Peyer's patch (tissue), 4 donors: Measurements from ENCODE around the gene BAZ1A. TPM values are rescaled to one million over a fixed set of nuclear protein-coding genes. Genes with fewer than 3 reads are reported as not detected.

Experiments used
- DNase-seq, 3 donors: peaks; one replicate each; pipeline ENCODE4 v3.0.0-alpha.2; 2017 to 2019
- H3K27ac ChIP-seq, 4 donors: fragments of 200-600 bp; sonication (generic); one replicate each; pipeline ENCODE4 v1.5.1; 2016 to 2019
- H3K27me3 ChIP-seq, 2 donors: fragments of 200-600 bp; sonication (generic); one replicate each; pipeline ENCODE4 v1.5.1; 2019
- H3K36me3 ChIP-seq, 3 donors: fragments of 200-600 bp; sonication (generic); one replicate each; pipeline ENCODE4 v1.5.1; 2016 to 2019
- H3K4me1 ChIP-seq, 4 donors: fragments of 200-600 bp; sonication (generic); one replicate each; pipeline ENCODE4 v1.5.1; 2016 to 2019
- H3K4me3 ChIP-seq, 4 donors: fragments of 200-600 bp; sonication (generic); 1 replicate in 3 of 4; 2 replicates in 1 of 4; pipeline ENCODE4 v1.5.1; 2016 to 2019; ENCODE audit warnings: mild to moderate bottlenecking in 1 of 4
- H3K9me3 ChIP-seq, 4 donors: fragments of 200-600 bp; sonication (generic); one replicate each; pipeline ENCODE4 v1.5.1; 2016 to 2019; ENCODE audit warnings: mild to moderate bottlenecking in 1 of 4
- CTCF ChIP-seq, 6 experiments: fragments of 450-650 bp in 4 of 6; fragments of 200-600 bp in 2 of 6; sonication (generic) in 1 of 6; IDR thresholded peaks; one replicate each; pipeline ENCODE4 v1.5.1; 2017 to 2019; ENCODE audit warnings: antibody characterized with exemption in 6 of 6, mild to moderate bottlenecking in 3 of 6, moderate library complexity in 1 of 6
- POLR2A ChIP-seq, 2 donors: fragments of 450-650 bp; IDR thresholded peaks; one replicate each; pipeline ENCODE4 v1.5.1; 2017; ENCODE audit warnings: antibody characterized with exemption in 2 of 2, mild to moderate bottlenecking in 2 of 2, moderate library complexity in 2 of 2
- total RNA-seq, 4 donors: library from RNA; depleted of rRNA; stranded (reverse); fragments of >200 nt; gene quantifications; one replicate each; pipeline ENCODE4 v1.1.0, GENCODE V29; 2016

The BAZ1A gene
- total RNA-seq, 4 donors from 2014 or later: 26.3 to 61.1 (median 29.1) TPM

- H3K27me3 ChIP-seq: no peaks in the 10 kb centered on the region
- DNase-seq: no peak
- no peaks in the 10 kb centered on the region for H3K36me3 ChIP-seq
- H3K4me1 ChIP-seq: peaks cover 0 to 6% (median 1%) of the 10 kb centered on the region in 4 donors
- no peak overlapping the region for H3K27ac ChIP-seq
- H3K4me3 ChIP-seq: no peak overlapping the region
- H3K9me3 ChIP-seq: no peaks in the 10 kb centered on the region
- no peak for TF ChIP-seq POLR2A (IDR thresholded peaks at IDR 0.05)
- TF ChIP-seq CTCF (IDR thresholded peaks at IDR 0.05): no peak
Measured at GRCh38 chr14:34867199-34867598, 8.0 kb downstream of the BAZ1A start.

- Histone ChIP-seq H3K4me3 (no peak overlapping the region), H3K36me3 (peaks cover 0 to 5% (median 0%) of the 10 kb centered on the region in 3 donors), H3K27me3 (no peaks in the 10 kb centered on the region), H3K9me3 (no peaks in the 10 kb centered on the region), H3K4me1 (no peaks in the 10 kb centered on the region), H3K27ac (no peak overlapping the region)
- no peak for DNase-seq
- TF ChIP-seq CTCF (IDR thresholded peaks at IDR 0.05): no peak
- no peak for TF ChIP-seq POLR2A (IDR thresholded peaks at IDR 0.05)
Measured at GRCh38 chr14:34865889-34866574, 9.1 kb downstream of the BAZ1A start.

- no peak for DNase-seq
- no peaks in the 10 kb centered on the region for H3K4me1 ChIP-seq
- no peak overlapping the region for H3K27ac ChIP-seq
- H3K4me3 ChIP-seq: no peak overlapping the region
- peaks cover 0 to 15% (median 0%) of the 10 kb centered on the region in 3 donors for H3K36me3 ChIP-seq
- no peaks in the 10 kb centered on the region for H3K9me3 ChIP-seq
- no peaks in the 10 kb centered on the region for H3K27me3 ChIP-seq
- no peak for TF ChIP-seq CTCF (IDR thresholded peaks at IDR 0.05)
- no peak for TF ChIP-seq POLR2A (IDR thresholded peaks at IDR 0.05)
Measured at GRCh38 chr14:34863844-34864243, 11.3 kb downstream of the BAZ1A start.

GRCh38 chr14:34858765-34859164 is 16.4 kb downstream of the BAZ1A start:
- DNase-seq: no peak
- Histone ChIP-seq H3K9me3 (no peaks in the 10 kb centered on the region), H3K27me3 (no peaks in the 10 kb centered on the region)

GRCh38 chr14:34857689-34858449 is 17.3 kb downstream of the BAZ1A start:
- Histone ChIP-seq H3K27ac (no peak overlapping the region), H3K4me1 (no peaks in the 10 kb centered on the region), H3K36me3 (peaks cover 0 to 29% (median 0%) of the 10 kb centered on the region in 3 donors), H3K27me3 (no peaks in the 10 kb centered on the region), H3K9me3 (no peaks in the 10 kb centered on the region), H3K4me3 (no peak overlapping the region)
- TF ChIP-seq CTCF (IDR thresholded peaks at IDR 0.05): no peak
- no peak for TF ChIP-seq POLR2A (IDR thresholded peaks at IDR 0.05)
- no peak for DNase-seq

More at GRCh38 chr14:34858765-34859164, 16.4 kb downstream of the BAZ1A start:
- no peak for TF ChIP-seq CTCF (IDR thresholded peaks at IDR 0.05)
- TF ChIP-seq POLR2A (IDR thresholded peaks at IDR 0.05): no peak
- no peak overlapping the region for H3K4me3 ChIP-seq
- no peak overlapping the region for H3K27ac ChIP-seq
- peaks cover 0 to 20% (median 0%) of the 10 kb centered on the region in 3 donors for H3K36me3 ChIP-seq
- no peaks in the 10 kb centered on the region for H3K4me1 ChIP-seq
